Kidney epithelial cell (primary cell): ENCODE results near the gene RIMBP2. TPM values are rescaled to one million over a fixed set of nuclear protein-coding genes. Genes with fewer than 3 reads are reported as not detected.

Experiments
- DNase-seq: peaks from one replicate; pipeline ENCODE4 v3.0.0-alpha.2; 2010; ENCODE audit warnings: low read depth
- H3K27me3 ChIP-seq: 2 replicates; pipeline ENCODE4 v1.6.0; 2011; ENCODE audit warnings: low read length; ENCODE audit not compliant: control insufficient read depth, insufficient read depth
- H3K36me3 ChIP-seq: 2 replicates; pipeline ENCODE4 v1.5.1; 2011; ENCODE audit warnings: low read length; ENCODE audit not compliant: control insufficient read depth, insufficient read depth
- H3K4me3 ChIP-seq: 2 replicates; pipeline ENCODE4 v1.5.1; 2011; ENCODE audit warnings: low read depth, mild to moderate bottlenecking, control low read depth, low read length
- total RNA-seq: library from RNA; depleted of rRNA; stranded (reverse); fragments of >200 nt; gene quantifications from 2 replicates; pipeline ENCODE4 v1.2.3, GENCODE V29; 2015
- TF ChIP-seq, protein P1 (sequence below): IDR thresholded peaks from 2 replicates; pipeline ENCODE4 v1.5.1; 2011; ENCODE audit warnings: mild to moderate bottlenecking, moderate library complexity, low read length, control low read depth, inconsistent platforms; ENCODE audit not compliant: insufficient read depth, poor library complexity, severe bottlenecking

Gene RIMBP2
- total RNA-seq, 1 donor from 2014 or later, result 0.50 TPM

DNA sequence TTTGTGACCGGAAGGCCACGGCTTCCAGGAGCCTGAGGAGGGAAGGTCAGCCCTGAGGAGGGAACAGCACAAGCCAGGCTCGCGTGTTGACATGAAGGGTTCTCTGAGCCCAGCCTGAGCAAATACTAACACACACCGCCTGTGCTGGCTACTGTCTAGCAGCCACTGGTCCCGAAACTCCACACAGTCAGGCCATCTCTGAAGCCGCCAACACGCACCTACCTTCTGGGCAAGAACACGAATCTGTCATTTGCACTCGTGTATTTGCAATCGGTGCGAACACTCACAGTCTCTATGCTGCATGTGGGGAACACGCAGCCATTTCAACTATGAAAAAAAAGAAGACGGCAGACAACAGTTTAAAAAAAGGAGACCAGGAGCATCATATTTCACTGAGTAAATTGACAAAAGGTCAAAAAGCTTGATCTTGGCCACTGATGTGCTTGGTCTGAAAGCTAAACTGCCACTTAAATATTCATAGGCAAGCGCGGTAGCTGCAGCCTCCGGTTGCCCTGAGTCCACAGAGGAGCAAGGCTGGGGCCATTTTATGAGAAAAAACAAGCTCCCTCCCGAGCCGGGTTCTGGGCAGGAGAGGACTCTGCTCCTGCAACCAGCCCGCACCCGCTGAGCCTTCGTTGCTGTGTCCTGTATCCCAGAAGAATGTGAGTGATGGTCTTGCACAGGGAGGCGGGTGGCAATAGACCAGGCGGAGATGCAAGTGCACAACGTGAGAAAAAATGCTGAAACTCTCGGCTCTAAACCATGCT lies 57.8 kb downstream of the RIMBP2 start:
- DNase-seq, result no peak
- H3K36me3 ChIP-seq, result no peaks in the 10 kb centered on the region
- H3K27me3 ChIP-seq, result no peaks in the 10 kb centered on the region
- TF ChIP-seq, protein P1, sequence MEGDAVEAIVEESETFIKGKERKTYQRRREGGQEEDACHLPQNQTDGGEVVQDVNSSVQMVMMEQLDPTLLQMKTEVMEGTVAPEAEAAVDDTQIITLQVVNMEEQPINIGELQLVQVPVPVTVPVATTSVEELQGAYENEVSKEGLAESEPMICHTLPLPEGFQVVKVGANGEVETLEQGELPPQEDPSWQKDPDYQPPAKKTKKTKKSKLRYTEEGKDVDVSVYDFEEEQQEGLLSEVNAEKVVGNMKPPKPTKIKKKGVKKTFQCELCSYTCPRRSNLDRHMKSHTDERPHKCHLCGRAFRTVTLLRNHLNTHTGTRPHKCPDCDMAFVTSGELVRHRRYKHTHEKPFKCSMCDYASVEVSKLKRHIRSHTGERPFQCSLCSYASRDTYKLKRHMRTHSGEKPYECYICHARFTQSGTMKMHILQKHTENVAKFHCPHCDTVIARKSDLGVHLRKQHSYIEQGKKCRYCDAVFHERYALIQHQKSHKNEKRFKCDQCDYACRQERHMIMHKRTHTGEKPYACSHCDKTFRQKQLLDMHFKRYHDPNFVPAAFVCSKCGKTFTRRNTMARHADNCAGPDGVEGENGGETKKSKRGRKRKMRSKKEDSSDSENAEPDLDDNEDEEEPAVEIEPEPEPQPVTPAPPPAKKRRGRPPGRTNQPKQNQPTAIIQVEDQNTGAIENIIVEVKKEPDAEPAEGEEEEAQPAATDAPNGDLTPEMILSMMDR, result no peak
- no peak overlapping the region for H3K4me3 ChIP-seq

DNA sequence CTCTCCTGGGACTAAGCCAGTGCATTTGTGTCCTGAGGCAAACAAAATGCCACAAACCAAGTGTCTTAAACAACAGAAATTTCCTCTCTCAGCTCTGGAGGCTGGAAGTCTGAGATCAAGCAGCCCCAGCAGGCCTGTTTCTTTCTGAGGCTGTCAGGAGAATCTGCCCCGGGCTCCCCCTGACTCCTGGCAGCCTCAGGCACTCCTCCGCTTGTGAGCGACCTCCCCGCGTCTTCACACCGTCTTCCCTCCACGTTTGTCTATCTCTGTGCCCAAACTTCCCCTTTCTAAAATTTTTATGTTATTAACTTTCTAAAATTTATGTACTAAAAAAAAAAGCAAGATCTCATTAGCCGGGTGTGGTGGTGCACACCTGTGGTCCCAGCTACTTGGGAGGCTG lies 59.7 kb downstream of the RIMBP2 start:
- TF ChIP-seq, protein P1, result no peak
- Histone ChIP-seq H3K4me3 (no peak overlapping the region), H3K36me3 (no peaks in the 10 kb centered on the region), H3K27me3 (no peaks in the 10 kb centered on the region)
- no peak for DNase-seq

DNA sequence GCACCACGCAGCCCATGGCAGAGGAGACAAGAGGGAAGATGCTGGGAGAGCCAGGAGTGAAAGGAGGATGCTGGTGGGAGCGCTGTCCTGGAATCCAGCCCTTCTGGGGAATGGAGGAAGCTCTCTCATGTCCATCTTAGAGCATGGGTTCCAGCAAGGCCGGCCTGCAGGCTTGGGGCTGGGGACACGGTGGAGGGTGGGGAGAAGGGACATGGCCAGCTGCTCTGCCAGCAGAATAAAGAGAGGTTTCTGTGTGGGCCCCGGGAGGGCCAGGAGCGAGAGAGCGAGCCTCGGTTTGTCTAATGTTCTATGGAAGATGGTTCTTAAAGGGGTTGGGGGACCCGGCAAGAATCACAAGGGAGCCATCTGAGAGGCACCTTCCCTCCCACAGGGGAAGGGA lies 60.2 kb downstream of the RIMBP2 start:
- no peak for DNase-seq
- H3K4me3 ChIP-seq, result no peak overlapping the region
- H3K36me3 ChIP-seq, result no peaks in the 10 kb centered on the region
- no peaks in the 10 kb centered on the region for H3K27me3 ChIP-seq
- TF ChIP-seq, protein P1, result no peak

DNA sequence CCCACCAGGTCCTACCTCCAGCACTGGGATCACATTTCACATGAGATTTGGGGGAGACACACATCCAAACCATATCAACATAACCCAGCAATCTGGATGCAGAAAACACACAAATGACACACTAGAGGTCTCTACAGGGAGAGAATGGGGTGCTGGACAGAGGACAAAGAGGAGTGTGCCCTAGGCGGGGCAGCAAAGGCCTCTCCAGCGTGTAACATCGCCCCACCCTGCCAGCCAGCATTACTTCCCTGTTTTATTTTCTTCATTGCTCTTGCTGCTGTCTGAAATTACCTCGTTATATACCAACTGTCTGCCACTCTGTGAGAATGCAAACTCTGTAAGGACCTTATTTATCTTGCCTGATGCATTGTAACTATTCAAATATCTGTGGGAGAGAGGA lies 61.1 kb downstream of the RIMBP2 start:
- Histone ChIP-seq H3K4me3 (no peak overlapping the region), H3K36me3 (no peaks in the 10 kb centered on the region), H3K27me3 (peaks cover under 1% of the 10 kb centered on the region)
- TF ChIP-seq, protein P1, result no peak
- no peak for DNase-seq

DNA sequence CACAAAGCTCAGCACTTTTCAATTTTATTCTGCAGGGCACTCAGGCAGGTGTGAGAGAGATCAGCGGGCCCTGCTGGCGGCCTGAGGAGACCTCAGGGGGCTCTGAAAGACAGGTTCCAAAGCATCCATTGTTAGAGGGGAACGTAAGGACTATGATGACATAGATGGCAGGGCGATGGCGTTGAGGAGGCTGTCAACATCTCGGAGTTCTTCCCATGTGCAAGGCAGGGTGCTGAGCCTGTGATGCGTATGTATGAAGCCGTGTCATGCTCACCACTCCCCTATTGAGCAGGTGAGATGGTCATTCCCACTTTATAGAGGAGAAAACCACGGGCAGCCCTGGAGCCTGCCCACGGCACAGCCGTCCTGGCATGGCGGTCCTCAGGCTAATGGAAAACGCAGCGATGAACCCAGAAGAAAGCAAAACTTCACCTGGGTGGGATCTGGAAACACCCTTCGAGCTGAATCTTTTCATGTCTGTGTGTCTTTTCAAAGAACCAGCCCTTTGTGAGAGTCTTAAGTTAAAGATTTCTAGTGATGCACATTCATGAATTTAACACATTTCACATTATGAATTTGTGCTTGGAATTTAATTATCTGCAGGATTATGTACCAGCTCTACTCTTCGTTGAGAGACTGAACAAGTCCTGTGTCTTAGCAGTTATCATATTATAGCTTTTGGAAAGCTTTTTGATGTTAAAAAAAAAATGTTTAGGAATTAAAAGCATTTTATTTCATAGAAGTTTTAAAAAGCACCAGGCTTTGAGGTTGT lies 64.7 kb downstream of the RIMBP2 start:
- Histone ChIP-seq H3K4me3 (no peak overlapping the region), H3K36me3 (no peaks in the 10 kb centered on the region), H3K27me3 (peaks cover 4% of the 10 kb centered on the region)
- DNase-seq, result no peak
- TF ChIP-seq, protein P1, result no peak
